CD4-positive, CD25-positive, alpha-beta regulatory T cell (primary cell): ENCODE results near the gene DNAH14. TPM values are rescaled to one million over a fixed set of nuclear protein-coding genes. Genes with fewer than 3 reads are reported as not detected.

ENCODE experiments used
- ATAC-seq, 2 donors: fragments of 150-1000 bp; cut with Tn5 transposase; one replicate each; pipeline ENCODE4 v1.10.0; 2021; ENCODE audit warnings: low read depth in 2 of 2, moderate number of reproducible peaks in 2 of 2, moderate library complexity in 1 of 2
- DNase-seq, 3 donors: peaks; one replicate each; pipeline versions ENCODE4 v3.0.0 to v3.0.0-alpha.2; 2012 to 2022; ENCODE audit warnings: mixed read lengths in 1 of 3
- H3K27ac ChIP-seq: one replicate; pipeline ENCODE4 v1.7.0; 2013; ENCODE audit warnings: mild to moderate bottlenecking, low read length; ENCODE audit not compliant: insufficient read depth, poor library complexity, severe bottlenecking
- H3K27me3 ChIP-seq: one replicate; pipeline ENCODE4 v1.7.0; 2013; ENCODE audit warnings: low read length; ENCODE audit not compliant: control insufficient read depth, insufficient read depth
- H3K36me3 ChIP-seq: one replicate; pipeline ENCODE4 v1.7.0; 2013; ENCODE audit warnings: mild to moderate bottlenecking, low read length, moderate library complexity; ENCODE audit not compliant: control insufficient read depth, insufficient read depth
- H3K4me1 ChIP-seq: 2 replicates; pipeline ENCODE4 v1.7.0; 2013; ENCODE audit warnings: mild to moderate bottlenecking, low read length; ENCODE audit not compliant: insufficient read depth, control insufficient read depth, poor library complexity, severe bottlenecking
- H3K4me3 ChIP-seq: one replicate; pipeline ENCODE4 v1.7.0; 2013; ENCODE audit warnings: low read depth, mild to moderate bottlenecking, low read length, moderate library complexity
- H3K9me3 ChIP-seq, 2 experiments: 1 replicate in 1 of 2; 2 replicates in 1 of 2; pipeline ENCODE4 v1.7.0; 2013; ENCODE audit warnings: low read length in 2 of 2, mild to moderate bottlenecking in 1 of 2, moderate library complexity in 1 of 2; ENCODE audit not compliant: control insufficient read depth in 2 of 2
- H3K27ac Mint-ChIP-seq, 3 donors: one replicate each; pipeline ENCODE4 v1.8.0; 2020 to 2022; ENCODE audit warnings: mild to moderate bottlenecking in 3 of 3, mixed read lengths in 3 of 3, moderate library complexity in 2 of 3
- H3K27me3 Mint-ChIP-seq: one replicate; pipeline ENCODE4 v1.8.0; 2022; ENCODE audit warnings: mild to moderate bottlenecking, mixed read lengths
- H3K36me3 Mint-ChIP-seq: one replicate; pipeline ENCODE4 v1.8.0; 2020; ENCODE audit warnings: mixed read lengths
- H3K4me1 Mint-ChIP-seq, 4 donors: one replicate each; pipeline ENCODE4 v1.8.0; 2020 to 2022; ENCODE audit warnings: mixed read lengths in 4 of 4, mild to moderate bottlenecking in 1 of 4
- H3K4me3 Mint-ChIP-seq, 4 donors: one replicate each; pipeline ENCODE4 v1.8.0; 2020 to 2022; ENCODE audit warnings: mild to moderate bottlenecking in 4 of 4, mixed read lengths in 4 of 4, moderate library complexity in 3 of 4
- H3K9me3 Mint-ChIP-seq, 7 donors: one replicate each; pipeline ENCODE4 v1.8.0; 2020 to 2022; ENCODE audit warnings: mixed read lengths in 7 of 7, mild to moderate bottlenecking in 3 of 7, moderate library complexity in 2 of 7
- polyA plus RNA-seq, 4 donors: library from polyadenylated mRNA; unstranded; fragments of 300-500 nt; fragmentation: Illumina TruSeq; gene quantifications; one replicate each; pipeline ENCODE4 v1.2.3, GENCODE V29; 2021
- total RNA-seq: library from RNA; stranded (reverse); gene quantifications from one replicate; pipeline ENCODE4 v1.2.3, GENCODE V29; 2022

The DNAH14 gene
- total and polyA plus RNA-seq, 5 donors from 2014 or later = 0.02 to 0.13 TPM; not detected in 3

DNA sequence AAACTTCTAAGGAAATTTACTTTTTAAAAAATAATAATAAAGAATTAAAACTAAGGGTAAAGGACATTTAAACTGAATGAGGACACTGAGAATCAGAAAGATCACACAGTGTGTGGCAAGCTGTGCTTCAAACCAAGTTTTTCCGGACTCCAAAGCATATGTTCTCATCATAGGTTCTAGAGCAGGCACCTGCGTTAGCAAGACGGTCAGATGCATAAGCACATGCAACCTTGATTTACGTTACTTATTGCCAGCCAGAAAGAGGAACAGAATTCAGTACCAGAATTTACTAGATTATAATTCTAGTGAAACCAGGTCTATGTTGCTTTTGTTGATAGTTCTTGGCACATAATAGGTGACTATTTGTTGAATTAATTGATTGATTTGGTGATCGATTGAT lies 504.6 kb downstream of the DNAH14 start:
- no peak overlapping the region for H3K27ac Mint-ChIP-seq
- Histone ChIP-seq H3K4me1 (peaks cover 2% of the 10 kb centered on the region), H3K27ac (no peak overlapping the region), H3K27me3 (no peaks in the 10 kb centered on the region), H3K36me3 (no peaks in the 10 kb centered on the region), H3K4me3 (no peak overlapping the region), H3K9me3 (no peaks in the 10 kb centered on the region)
- ATAC-seq (no peak), DNase-seq (no peak)
- H3K4me1 Mint-ChIP-seq = peaks cover 0 to 10% (median 4%) of the 10 kb centered on the region in 4 donors
- peaks cover 10% of the 10 kb centered on the region for H3K27me3 Mint-ChIP-seq
- no peak overlapping the region for H3K4me3 Mint-ChIP-seq
- no peaks in the 10 kb centered on the region for H3K36me3 Mint-ChIP-seq
- H3K9me3 Mint-ChIP-seq = no peaks in the 10 kb centered on the region

DNA sequence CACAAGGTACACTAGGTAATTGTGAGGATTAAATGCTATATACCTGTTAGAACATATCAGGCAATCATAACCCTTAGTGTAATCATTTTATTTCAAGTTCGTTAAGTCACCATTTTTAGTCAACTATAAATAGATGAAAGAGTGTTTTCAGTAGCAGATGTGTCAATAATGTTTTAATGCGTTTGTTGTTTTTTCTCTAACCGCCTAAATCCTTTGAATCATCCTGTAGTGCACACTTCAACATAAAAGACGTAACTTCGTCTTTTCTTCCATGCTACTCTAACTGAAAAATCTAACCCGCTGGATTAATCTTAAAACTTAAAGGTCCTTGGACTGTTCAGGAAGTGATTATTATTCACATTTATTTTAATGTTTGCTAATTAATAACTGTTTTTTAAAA lies 505.6 kb downstream of the DNAH14 start:
- Histone ChIP-seq H3K36me3 (no peaks in the 10 kb centered on the region), H3K4me3 (no peak overlapping the region), H3K27me3 (no peaks in the 10 kb centered on the region), H3K9me3 (no peaks in the 10 kb centered on the region), H3K27ac (no peak overlapping the region), H3K4me1 (no peaks in the 10 kb centered on the region)
- Mint-ChIP-seq H3K4me3 (no peak overlapping the region), H3K9me3 (no peaks in the 10 kb centered on the region), H3K36me3 (no peaks in the 10 kb centered on the region), H3K27me3 (peaks cover 6% of the 10 kb centered on the region), H3K27ac (no peak overlapping the region), H3K4me1 (peaks cover 0 to 7% (median under 1%) of the 10 kb centered on the region in 4 donors)
- ATAC-seq = no peak
- no peak for DNase-seq

DNA sequence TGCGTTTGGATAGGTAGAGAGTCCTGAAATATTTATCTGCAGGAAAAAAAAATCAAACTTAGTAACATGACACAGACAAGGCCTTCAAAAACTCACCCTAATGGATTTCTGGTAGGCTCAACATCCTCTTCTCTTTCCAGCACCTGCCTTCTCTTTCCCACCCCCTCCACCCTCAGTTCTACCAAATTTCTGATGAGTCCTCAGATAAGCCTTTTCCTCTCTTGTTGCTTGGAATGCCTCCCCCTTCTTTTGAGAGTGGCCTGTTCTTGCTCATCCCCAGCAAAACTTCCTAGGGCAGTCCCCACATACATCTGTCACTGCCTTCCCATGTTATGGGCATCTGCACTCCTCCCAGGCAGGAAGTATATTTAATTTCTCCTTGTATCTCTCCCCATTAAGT lies 506.0 kb downstream of the DNAH14 start:
- H3K4me1 Mint-ChIP-seq = peaks cover 0 to 7% (median under 1%) of the 10 kb centered on the region in 4 donors
- H3K4me3 Mint-ChIP-seq = no peak overlapping the region
- H3K4me1 ChIP-seq = no peaks in the 10 kb centered on the region
- DNase-seq (no peak), ATAC-seq (no peak)
- no peaks in the 10 kb centered on the region for H3K36me3 ChIP-seq
- no peak overlapping the region for H3K27ac ChIP-seq
- H3K9me3 Mint-ChIP-seq = no peaks in the 10 kb centered on the region
- no peaks in the 10 kb centered on the region for H3K9me3 ChIP-seq
- H3K27ac Mint-ChIP-seq = no peak overlapping the region
- H3K36me3 Mint-ChIP-seq = no peaks in the 10 kb centered on the region
- H3K4me3 ChIP-seq = no peak overlapping the region
- H3K27me3 ChIP-seq = no peaks in the 10 kb centered on the region
- peaks cover 6% of the 10 kb centered on the region for H3K27me3 Mint-ChIP-seq

DNA sequence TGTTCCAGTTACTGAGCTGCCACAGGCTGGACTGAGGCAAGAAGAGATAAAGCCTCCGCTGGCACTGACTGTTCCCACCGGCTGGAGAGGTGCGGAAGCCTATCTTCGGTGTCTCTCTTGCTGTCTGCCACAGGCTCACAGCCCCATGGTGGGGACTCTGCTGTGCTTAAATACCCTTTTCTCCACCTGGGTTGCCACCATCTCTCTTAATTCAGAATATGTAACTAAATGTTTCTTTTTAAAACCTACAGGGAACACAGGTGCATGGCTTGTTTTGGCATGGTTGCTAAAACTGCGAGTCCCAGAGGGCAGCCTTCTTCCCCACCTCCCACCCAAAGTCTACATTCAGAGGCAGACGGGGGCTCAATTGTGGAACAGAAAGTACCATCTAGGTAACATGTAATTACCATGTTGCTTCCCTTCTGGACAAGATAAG lies 506.5 kb downstream of the DNAH14 start:
- peaks cover 0 to 10% (median under 1%) of the 10 kb centered on the region in 4 donors for H3K4me1 Mint-ChIP-seq
- no peaks in the 10 kb centered on the region for H3K27me3 ChIP-seq
- DNase-seq (no peak), ATAC-seq (no peak)
- H3K9me3 ChIP-seq = no peaks in the 10 kb centered on the region
- H3K36me3 Mint-ChIP-seq = no peaks in the 10 kb centered on the region
- no peak overlapping the region for H3K4me3 ChIP-seq
- H3K4me1 ChIP-seq = no peaks in the 10 kb centered on the region
- peaks cover 6% of the 10 kb centered on the region for H3K27me3 Mint-ChIP-seq
- no peaks in the 10 kb centered on the region for H3K36me3 ChIP-seq
- H3K9me3 Mint-ChIP-seq = no peaks in the 10 kb centered on the region
- no peak overlapping the region for H3K27ac Mint-ChIP-seq
- no peak overlapping the region for H3K27ac ChIP-seq
- no peak overlapping the region for H3K4me3 Mint-ChIP-seq

DNA sequence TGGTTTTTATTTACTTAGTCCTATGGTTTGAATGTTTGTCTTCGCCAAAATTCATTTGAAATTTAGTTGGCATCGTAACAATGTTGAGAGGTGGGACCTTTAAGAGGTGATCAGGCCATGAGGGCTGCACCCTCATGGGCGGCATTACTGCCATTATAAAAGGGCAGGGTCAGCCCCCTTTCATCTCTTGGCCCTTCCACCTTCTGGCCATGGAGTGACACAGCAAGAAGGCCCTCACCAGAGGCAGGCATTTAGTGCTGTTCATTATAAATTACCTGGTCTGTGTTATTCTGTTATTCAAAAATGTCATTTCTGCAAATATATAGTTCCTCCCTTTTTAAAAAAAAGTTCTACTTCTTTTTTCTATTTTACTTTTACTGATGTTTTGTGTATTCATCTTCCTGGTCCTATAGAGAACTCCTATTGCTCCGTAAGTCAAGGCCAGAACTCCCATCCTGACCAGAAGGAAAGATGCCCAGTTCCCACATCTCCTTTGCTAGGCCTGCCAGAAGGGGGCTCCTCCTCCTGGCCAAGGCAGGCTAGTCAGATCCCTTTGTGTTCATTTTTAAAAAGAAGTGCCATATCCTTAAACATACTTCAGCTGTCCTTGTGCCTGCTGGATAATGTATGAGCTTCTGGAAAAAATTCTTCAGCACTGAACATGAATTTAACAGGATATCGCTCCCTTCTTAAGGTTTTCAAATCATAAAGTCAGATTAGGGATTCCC lies 508.4 kb downstream of the DNAH14 start:
- no peak for DNase-seq
- Mint-ChIP-seq H3K27ac (no peak overlapping the region), H3K36me3 (no peaks in the 10 kb centered on the region), H3K27me3 (peaks cover 6% of the 10 kb centered on the region), H3K4me3 (no peak overlapping the region), H3K4me1 (peaks cover 11 to 29% (median 15%) of the 10 kb centered on the region in 4 donors), H3K9me3 (no peaks in the 10 kb centered on the region)
- H3K27ac ChIP-seq = no peak overlapping the region
- no peaks in the 10 kb centered on the region for H3K9me3 ChIP-seq
- H3K27me3 ChIP-seq = no peaks in the 10 kb centered on the region
- ATAC-seq = no peak
- H3K4me1 ChIP-seq = peaks cover 16% of the 10 kb centered on the region
- H3K36me3 ChIP-seq = no peaks in the 10 kb centered on the region
- H3K4me3 ChIP-seq = no peak overlapping the region

DNA sequence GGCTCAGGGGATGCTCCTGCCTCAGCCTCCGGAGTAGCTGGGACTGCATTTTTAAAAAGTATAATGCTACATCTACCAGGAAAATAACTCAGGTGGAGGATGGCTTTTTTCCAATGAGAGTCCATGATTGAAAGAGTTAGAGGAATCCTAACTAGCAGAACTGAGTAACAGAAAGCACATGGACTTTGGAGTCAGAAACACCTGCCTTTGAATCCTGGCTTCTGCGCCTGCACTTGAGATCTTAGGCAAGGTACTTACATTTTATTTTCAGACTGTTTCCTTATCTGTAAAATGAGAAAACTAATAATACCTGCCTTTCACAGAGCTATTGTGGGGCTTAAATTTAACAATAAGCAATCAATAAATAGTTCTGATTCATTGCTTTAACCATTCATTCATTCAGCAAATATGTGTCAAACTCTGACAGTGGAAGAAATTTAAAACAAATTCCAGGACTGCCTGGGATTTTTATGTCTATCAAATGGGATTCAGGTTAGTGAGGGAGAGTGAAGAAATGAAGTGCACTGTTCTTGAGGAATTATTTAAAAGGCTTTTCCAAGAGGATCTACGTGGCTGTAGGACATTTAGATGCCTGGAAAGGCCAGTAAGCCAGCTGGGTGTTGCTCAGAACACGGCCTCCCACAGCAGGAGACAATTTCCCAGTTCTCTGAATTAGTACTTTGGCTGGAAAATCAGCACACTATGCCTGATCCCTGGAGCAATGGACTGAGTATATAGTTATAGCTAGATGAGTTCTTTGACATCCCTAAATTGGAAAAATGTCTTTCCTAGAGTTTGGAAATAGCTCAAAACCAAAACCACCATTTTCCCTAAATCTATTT lies 511.1 kb downstream of the DNAH14 start:
- DNase-seq (no peak), ATAC-seq (no peak)
- H3K4me1 Mint-ChIP-seq = peaks cover 17 to 55% (median 36%) of the 10 kb centered on the region in 4 donors
- no peaks in the 10 kb centered on the region for H3K9me3 Mint-ChIP-seq
- peak overlapping the region in 2 of 3 donors; percentile 26 to 94 for H3K27ac Mint-ChIP-seq
- no peaks in the 10 kb centered on the region for H3K9me3 ChIP-seq
- H3K27me3 ChIP-seq = no peaks in the 10 kb centered on the region
- peaks cover 40% of the 10 kb centered on the region for H3K4me1 ChIP-seq
- H3K27ac ChIP-seq = no peak overlapping the region
- H3K36me3 ChIP-seq = no peaks in the 10 kb centered on the region
- H3K4me3 Mint-ChIP-seq = no peak overlapping the region
- no peaks in the 10 kb centered on the region for H3K27me3 Mint-ChIP-seq
- no peaks in the 10 kb centered on the region for H3K36me3 Mint-ChIP-seq
- H3K4me3 ChIP-seq = no peak overlapping the region

DNA sequence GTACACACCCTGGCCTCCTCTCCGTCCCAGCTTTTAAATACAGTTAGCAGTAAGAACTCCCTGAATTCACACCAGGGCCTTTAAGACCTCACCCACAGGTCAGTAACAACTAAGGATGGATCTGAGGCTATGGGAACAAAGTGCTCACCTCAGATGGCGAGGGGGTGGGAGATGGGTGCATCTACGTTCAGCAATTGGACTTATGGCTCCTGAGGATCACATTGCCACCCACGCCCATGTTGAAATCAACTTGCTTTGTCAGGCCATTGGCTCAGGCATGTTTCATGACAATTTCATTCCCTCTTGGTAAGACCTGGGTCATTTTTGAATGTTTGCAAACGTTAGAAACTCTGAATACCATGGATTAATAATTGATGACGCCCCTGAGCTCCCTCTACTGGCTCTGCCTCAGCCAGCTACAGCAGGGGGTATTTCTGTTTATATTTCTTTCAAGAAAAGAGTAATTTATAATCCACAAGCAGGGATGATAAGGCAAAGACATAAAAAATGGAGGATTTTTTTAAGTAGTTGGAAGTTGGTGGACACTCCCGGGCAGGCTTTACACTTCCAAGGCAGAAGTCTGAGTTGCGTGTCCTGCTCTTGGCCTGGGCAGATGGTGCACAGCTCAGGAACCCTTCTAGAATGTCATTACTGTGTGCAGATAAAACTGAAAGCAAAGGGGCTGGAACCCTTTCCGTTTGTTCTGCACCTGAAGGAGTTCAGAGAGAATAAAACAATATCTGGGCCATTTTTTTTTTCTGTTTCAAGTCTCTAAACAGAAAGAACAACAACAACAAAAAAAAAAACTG lies 512.0 kb downstream of the DNAH14 start:
- H3K27me3 ChIP-seq = no peaks in the 10 kb centered on the region
- Mint-ChIP-seq H3K27ac (peak overlapping the region; percentile 84 to 97 (median 94)), H3K4me1 (peaks cover 17 to 64% (median 40%) of the 10 kb centered on the region in 4 donors), H3K36me3 (no peaks in the 10 kb centered on the region), H3K4me3 (peak overlapping the region; percentile 8 to 75 (median 66)), H3K9me3 (peaks cover 0 to 2% (median 0%) of the 10 kb centered on the region in 7 donors), H3K27me3 (no peaks in the 10 kb centered on the region)
- H3K4me3 ChIP-seq = peak overlapping the region; percentile 49
- no peaks in the 10 kb centered on the region for H3K9me3 ChIP-seq
- ATAC-seq (no peak), DNase-seq (peak in 1 of 3 donors; percentile 72)
- H3K4me1 ChIP-seq = peaks cover 47% of the 10 kb centered on the region
- peak overlapping the region; percentile 55 for H3K27ac ChIP-seq
- no peaks in the 10 kb centered on the region for H3K36me3 ChIP-seq
